8988T (cell line): ENCODE data around the gene CD79A.
"Not testable (repeated sequence)": the region's sequence is repeated elsewhere in the genome, so short reads cannot be mapped to it uniquely, and the experiment has no call there.

Source experiments
- DNase-seq: peaks from one replicate; pipeline ENCODE4 v3.0.0; 2011

CD79A gene

GRCh38 chr19:41863209-41863931, 13.7 kb upstream of the CD79A start:
- no peak for DNase-seq

- DNase-seq, result no peak
Observed at GRCh38 chr19:41864374-41864773, 12.7 kb upstream of the CD79A start.

- DNase-seq, result no peak
Observed at GRCh38 chr19:41866284-41866683, 10.8 kb upstream of the CD79A start.

- no peak for DNase-seq
Observed at GRCh38 chr19:41868120-41868988, 8.7 kb upstream of the CD79A start.

- DNase-seq, result no peak
Observed at GRCh38 chr19:41868989-41869300, 8.1 kb upstream of the CD79A start.

GRCh38 chr19:41869374-41869955, 7.6 kb upstream of the CD79A start:
- DNase-seq, result no peak

- no peak for DNase-seq
Observed at GRCh38 chr19:41870401-41870873, 6.6 kb upstream of the CD79A start.

DNA sequence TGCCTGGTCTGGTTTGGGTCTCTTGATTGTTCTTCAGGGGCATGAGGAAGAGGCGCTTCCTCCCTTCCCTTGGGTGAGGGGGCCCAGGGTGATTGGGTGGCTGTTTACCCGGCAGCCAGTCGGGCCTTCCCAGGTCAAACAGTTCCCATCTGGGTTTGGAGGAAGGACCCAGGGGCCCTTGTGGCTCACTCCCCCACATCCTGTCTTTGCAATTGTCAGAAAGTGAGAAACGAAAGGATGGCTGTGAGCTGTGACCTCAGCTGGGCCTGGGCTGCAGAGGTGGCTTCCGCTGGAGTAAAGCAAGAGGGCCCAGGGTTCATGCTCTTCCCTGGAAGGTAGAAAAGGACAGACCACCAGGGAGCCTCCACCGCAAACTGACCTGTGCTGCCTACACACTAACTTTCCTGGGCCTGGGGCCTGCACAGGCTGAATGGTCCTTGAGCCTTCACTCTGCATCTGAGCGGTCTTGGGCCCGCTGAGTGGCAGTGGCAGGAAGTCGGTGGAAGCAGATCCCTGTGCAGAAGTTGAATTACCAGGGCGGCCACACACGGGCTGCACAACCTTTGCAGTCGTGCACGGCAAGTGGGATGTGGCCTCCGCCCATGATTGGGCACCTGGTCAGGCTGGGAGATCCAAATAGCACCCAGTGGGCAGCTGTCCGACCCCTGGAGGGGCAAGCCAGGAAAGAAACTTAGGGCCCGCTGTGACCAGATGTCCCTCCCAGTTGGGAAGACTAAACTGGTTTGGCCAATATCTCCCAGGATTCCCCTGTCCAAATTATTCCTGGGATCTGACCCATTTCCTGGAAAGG, 5.3 kb upstream of the CD79A start:
- DNase-seq, result no peak

GRCh38 chr19:41872384-41872774, 4.7 kb upstream of the CD79A start:
- no peak for DNase-seq

- peak; percentile 45 for DNase-seq
Observed at GRCh38 chr19:41872775-41873647, 4.1 kb upstream of the CD79A start.

DNA sequence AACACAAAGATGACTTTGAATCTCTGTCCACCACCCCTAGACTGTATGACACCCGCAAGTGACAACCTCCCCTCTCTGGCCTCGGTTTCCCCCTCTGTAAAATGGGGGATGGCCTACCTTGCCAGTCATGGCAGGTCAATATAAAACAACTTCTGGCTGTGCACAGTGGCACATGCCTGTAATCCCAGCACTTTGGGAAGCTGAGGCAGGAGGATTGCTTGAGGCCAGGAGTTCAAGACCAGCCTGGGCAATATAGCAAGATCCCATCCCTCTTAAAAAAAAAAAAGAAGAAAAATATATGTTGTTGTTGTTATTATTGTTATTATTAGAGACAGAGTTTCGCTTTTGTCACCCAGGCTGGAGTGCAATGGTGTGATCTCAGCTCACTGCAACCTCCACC, 1.1 kb upstream of the CD79A start:
- not testable (repeated sequence) for DNase-seq

DNA sequence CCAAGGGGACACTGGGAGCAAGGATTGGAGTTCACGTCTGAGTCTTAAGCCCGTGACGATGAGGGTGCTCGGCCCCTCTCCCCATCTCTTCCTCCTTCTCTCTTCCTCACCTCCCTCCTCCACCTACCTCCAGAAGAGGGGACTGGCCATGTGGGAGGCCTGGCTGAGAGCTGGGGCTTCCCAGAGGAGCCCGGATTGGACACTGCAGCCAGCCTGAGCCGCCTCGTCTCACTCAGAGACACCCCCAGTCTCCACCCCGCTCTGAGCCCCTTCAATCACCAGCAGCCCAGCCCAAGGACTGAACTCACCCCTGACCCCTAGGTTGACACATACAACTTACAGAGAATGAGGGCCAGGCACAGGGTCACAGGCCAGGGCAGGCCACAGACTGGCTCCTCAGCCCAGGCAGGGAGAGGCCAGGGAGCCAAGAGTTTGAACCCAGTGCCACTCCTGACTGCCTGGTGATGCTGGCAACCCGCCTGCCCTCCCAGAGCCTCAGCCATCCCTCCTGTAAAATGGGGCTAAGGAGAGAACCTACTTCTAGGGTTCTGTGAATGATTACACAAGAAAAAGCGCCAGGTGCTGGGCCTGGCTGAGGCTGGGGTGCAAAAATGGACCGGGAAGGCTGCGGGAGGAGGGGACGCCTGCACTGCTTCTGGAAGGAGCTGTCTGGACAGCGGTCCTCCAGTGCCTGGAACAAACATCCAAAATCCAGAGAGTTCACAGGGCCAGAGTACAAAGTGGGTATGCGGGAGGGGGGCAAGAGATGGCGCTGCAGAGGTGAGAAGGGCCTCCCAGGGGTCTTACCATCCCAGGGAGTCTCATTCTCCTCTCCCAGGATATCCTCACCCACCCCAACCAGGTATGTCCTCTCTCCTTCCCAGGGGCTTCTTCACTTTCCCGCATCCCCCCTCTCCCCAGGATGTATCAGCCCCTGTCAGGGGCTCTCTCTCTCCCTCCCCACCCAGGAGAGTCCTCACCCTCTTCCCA, 1.1 kb downstream of the CD79A start:
- DNase-seq, result no peak

DNA sequence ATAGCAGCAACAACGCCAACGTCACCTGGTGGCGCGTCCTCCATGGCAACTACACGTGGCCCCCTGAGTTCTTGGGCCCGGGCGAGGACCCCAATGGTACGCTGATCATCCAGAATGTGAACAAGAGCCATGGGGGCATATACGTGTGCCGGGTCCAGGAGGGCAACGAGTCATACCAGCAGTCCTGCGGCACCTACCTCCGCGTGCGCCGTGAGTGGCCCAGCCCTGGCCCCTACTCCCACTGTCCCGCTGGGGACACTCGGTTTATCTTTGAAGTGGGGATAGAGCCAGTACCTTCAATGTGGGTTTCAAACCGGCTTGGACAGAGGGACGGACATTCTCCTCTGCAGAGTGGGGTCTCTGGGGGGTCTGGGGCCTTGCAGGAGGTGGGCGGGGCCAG, 2.0 kb downstream of the CD79A start:
- no peak for DNase-seq

DNA sequence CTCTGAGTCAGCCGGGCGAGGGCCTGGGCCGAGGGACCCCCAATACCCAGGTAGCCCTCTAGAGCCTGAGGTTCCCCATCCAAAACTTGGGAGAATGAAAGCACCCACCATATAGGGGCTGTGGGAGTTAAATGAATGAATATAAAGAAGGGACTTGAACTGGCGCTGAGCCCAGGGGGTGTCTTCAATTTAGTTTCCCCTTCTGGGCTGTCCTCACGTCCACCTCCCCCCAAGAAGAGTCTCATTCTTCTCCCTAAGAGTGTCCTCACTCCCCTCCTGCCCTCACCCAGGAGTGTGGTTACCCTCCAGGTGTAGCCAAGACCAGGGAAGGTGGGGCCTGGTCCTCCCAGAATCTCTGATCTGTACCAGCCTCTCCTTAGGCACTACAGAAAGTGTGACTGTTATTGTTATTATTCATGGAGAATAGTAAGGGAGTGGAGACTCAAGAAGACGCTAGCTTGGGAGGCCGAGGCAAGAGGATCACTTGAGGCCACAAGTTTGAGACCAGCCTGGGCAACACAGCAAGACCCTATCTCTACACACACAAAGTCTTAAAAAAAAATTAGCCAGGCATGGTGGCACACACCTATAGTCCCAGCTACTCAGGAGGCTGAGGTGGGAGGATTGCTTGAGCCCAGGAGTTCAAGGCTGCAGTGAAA, 2.7 kb downstream of the CD79A start:
- no peak for DNase-seq

DNA sequence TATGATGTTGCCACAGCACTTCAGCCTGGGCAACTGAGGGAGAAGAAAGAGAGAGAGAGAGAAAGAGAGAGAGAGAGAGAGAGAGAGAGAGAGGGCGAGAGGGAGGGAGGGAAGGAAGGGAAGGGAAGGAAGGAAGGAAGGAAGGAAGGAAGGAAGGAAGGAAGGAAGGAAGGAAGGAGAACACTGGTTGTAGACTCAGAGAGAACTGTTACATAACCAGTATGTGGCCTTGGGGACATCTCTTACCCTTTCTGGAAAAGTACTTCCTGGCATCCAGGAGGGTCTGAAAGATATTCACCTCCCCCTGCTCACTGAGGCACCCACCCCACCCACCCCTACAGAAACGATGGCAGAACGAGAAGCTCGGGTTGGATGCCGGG, 3.2 kb downstream of the CD79A start:
- no peak for DNase-seq

GRCh38 chr19:41882568-41883462, 5.7 kb downstream of the CD79A start, which contains the start of gene ARHGEF1:
Gene ARHGEF1, plus strand, starts transcription at chr19:41883184. Its CDS starts 4,899 bp downstream, at chr19:41888083.
- DNase-seq, result peak; percentile 72

DNA sequence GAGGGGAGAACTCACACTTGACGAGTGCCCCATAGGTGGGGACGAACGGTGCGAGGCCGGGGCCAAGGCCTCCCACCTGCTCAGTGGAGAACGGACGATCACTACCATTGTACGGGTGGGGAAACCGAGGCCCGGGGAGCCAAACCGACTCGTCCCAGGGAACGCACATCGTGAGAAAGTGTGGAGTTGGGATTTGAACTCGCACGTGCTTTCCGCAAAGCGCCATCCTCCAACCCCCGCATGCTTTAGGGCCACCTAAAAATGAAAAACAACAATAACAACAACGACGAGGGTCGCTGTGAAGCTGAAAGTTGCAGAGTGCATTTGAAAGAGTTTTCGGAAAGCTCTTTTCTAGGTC, 6.4 kb downstream of the CD79A start:
- DNase-seq, result no peak

- peak; percentile 96 for DNase-seq
Observed at GRCh38 chr19:41883821-41884733, 7.0 kb downstream of the CD79A start.
